WTC11 (cell line): ENCODE results near the gene NHS.

ENCODE experiments used
- TF ChIP-seq, protein P1 (sequence below): sonication (generic); formaldehyde crosslinking; IDR thresholded peaks from 2 replicates; pipeline ENCODE4 v1.8.1; 2022; ENCODE audit warnings: mild to moderate bottlenecking, moderate library complexity, missing genetic modification reagents
- TF ChIP-seq, protein P2 (sequence below): sonication (generic); formaldehyde crosslinking; IDR thresholded peaks from 2 replicates; pipeline ENCODE4 v1.8.1; 2022; ENCODE audit warnings: missing genetic modification reagents, borderline replicate concordance

DNA sequence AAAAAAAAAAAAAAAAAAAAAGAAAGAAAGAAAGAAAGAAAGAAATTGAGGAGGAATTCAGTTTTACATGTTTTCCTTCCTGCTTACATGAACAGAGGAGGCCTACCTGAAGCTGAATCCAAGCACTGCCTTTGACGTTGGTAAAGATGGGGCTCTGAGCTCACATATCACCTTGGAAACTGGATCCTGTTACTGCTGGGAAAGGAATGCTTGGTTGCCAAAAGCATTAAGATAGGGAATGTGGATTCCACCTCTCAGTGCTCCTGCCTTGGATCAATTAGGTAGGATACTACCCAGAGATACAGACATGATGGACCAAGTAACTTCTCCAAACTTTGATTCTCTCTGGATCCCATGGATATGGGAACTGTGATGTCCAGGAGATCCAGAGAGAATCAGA is 50.6 kb downstream of the NHS start:
- TF ChIP-seq, protein P1, sequence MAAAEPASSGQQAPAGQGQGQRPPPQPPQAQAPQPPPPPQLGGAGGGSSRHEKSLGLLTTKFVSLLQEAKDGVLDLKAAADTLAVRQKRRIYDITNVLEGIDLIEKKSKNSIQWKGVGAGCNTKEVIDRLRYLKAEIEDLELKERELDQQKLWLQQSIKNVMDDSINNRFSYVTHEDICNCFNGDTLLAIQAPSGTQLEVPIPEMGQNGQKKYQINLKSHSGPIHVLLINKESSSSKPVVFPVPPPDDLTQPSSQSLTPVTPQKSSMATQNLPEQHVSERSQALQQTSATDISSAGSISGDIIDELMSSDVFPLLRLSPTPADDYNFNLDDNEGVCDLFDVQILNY (CRISPR knock-in tag) = no peak
- TF ChIP-seq, protein P2, sequence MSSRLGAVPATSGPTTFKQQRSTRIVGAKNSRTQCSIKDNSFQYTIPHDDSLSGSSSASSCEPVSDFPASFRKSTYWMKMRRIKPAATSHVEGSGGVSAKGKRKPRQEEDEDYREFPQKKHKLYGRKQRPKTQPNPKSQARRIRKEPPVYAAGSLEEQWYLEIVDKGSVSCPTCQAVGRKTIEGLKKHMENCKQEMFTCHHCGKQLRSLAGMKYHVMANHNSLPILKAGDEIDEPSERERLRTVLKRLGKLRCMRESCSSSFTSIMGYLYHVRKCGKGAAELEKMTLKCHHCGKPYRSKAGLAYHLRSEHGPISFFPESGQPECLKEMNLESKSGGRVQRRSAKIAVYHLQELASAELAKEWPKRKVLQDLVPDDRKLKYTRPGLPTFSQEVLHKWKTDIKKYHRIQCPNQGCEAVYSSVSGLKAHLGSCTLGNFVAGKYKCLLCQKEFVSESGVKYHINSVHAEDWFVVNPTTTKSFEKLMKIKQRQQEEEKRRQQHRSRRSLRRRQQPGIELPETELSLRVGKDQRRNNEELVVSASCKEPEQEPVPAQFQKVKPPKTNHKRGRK (CRISPR knock-in tag) = no peak
